Adrenal gland (tissue), 12 donors: Measurements from ENCODE around the gene RBBP7. TPM values are rescaled to one million over a fixed set of nuclear protein-coding genes. Genes with fewer than 3 reads are reported as not detected.

Experiments
- DNase-seq, 7 donors: peaks; one replicate each; pipeline ENCODE4 v3.0.0-alpha.2; 2019 to 2020
- H3K27ac ChIP-seq, 5 donors: fragments of 200-600 bp; sonication (generic) in 4 of 5; 1 replicate in 3 of 5; 2 replicates in 2 of 5; pipeline versions ENCODE4 v1.5.1 to v1.8.0; 2016 to 2020; ENCODE audit warnings: mild to moderate bottlenecking in 1 of 5
- H3K27me3 ChIP-seq: fragments of 200-600 bp; 2 replicates; pipeline ENCODE4 v1.8.0; 2021
- H3K36me3 ChIP-seq, 2 donors: fragments of 200-600 bp; replicated peaks in 1 of 2; 1 replicate in 1 of 2; 2 replicates in 1 of 2; pipeline versions ENCODE4 v1.5.1 to v1.8.0; 2018 to 2022
- H3K4me1 ChIP-seq, 2 donors: fragments of 200-600 bp; replicated peaks in 1 of 2; 1 replicate in 1 of 2; 2 replicates in 1 of 2; pipeline versions ENCODE4 v1.5.1 to v1.8.0; 2018 to 2021
- H3K4me3 ChIP-seq, 4 donors: fragments of 200-600 bp; sonication (generic) in 3 of 4; one replicate each; pipeline ENCODE4 v1.5.1; 2016 to 2018
- H3K9me3 ChIP-seq, 3 donors: fragments of 200-600 bp; sonication (generic) in 1 of 3; replicated peaks in 1 of 3; 1 replicate in 2 of 3; 2 replicates in 1 of 3; pipeline versions ENCODE4 v1.5.1 to v1.8.0; 2016 to 2021
- CTCF ChIP-seq, 6 experiments: fragments of 450-650 bp in 4 of 6; fragments of 200-600 bp in 2 of 6; sonication (generic) in 1 of 6; IDR thresholded peaks; 1 replicate in 5 of 6; 2 replicates in 1 of 6; pipeline versions ENCODE4 v1.5.1 to v1.8.0; 2016 to 2021; ENCODE audit warnings: antibody characterized with exemption in 6 of 6, mild to moderate bottlenecking in 2 of 6, moderate library complexity in 1 of 6
- POLR2A ChIP-seq, 2 donors: fragments of 450-650 bp; IDR thresholded peaks; one replicate each; pipeline ENCODE4 v1.6.1; 2017; ENCODE audit warnings: antibody characterized with exemption in 2 of 2, mild to moderate bottlenecking in 2 of 2, moderate library complexity in 1 of 2
- WGBS, 4 donors: extraction: QIAGEN DNeasy Blood & Tissue Kit in 2 of 4; methylation state at CpG; one replicate each; pipeline versions ENCODE4 v1.1.5 to v1.1.7; 2013 to 2017; 5-methylcytosine and 5-hydroxymethylcytosine counted together
- intact Hi-C, 2 donors: fragments of 100-400 bp; cut with DNase I; formaldehyde crosslinking; loops; one replicate each; pipeline versions ENCODE4 v1.14.1 to v1.15.0; 2022 to 2023
- polyA plus RNA-seq, 3 donors: library from polyadenylated mRNA; stranded (reverse); fragments of 200-250 nt in 2 of 3; fragments of 350-450 nt in 1 of 3; fragmentation: Illumina TruSeq in 1 of 3; extraction: RNeasy Lipid Tissue Mini Kit (QIAGEN cat#74804) in 1 of 3; gene quantifications; one replicate each; pipeline ENCODE4 v1.2.3, GENCODE V29; 2013 to 2014
- total RNA-seq, 9 donors: library from RNA; depleted of rRNA in 4 of 9; stranded (reverse); fragments of >200 nt in 4 of 9; fragments of 120-200 nt in 1 of 9; fragmentation: NEBNext Ultra II Directional in 1 of 9; extraction: Animal tissue kit (Norgen Biotek cat#: 25700) in 1 of 9; gene quantifications; one replicate each; pipeline versions ENCODE4 v1.1.0 to v1.2.4, GENCODE V29; 2013 to 2023
- donor health status: healthy with polysubstance abuse.
- donor health status: Bipolar disorder and iron deficiency.
- donor health status: DM: yes; HTN: yes; CAD: no.
- donor health status: DM: no; HTN: no; CAD: no.
- donor health status: DM: no; HTN: no; CAD: no.
- donor health status: DM: yes; HTN: yes; CAD: no.

Gene RBBP7
- total and polyA plus RNA-seq, 12 donors, result 175 to 1,639 (median 303) TPM

DNA sequence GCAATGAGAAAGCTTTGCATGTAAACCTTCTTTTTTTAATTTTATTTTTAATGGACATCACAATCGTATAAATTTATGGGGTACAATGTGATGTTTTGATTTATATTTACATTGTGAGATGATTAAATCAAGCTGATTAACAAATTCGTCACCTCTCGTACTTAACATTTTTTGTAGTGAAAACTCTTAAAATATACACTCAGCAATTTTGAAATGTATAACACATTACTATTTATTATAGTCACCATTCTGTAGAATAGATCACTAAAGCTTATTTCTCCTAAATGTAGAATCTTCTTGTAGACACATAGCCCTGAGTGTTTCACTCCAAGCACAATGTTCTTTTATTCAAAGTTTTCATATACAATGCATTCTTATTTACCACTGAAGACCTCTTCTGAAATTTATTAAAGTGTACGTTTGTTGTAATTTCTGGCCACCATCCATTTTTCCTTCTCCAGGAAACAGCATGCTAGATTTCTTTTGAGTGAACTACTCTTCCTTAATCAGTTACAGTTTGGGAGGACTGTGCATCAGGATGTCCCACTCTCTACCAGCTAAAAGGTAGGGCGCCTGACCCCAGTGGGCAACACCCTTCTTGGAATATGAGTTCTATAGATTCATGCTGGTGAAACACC, 4.4 kb upstream of the RBBP7 start:
- no peak for DNase-seq
- H3K36me3 ChIP-seq, result no peaks in the 10 kb centered on the region
- peaks cover 0 to 12% of the 10 kb centered on the region in 2 donors for H3K4me1 ChIP-seq
- H3K27ac ChIP-seq, result no peak overlapping the region
- H3K9me3 ChIP-seq, result no peaks in the 10 kb centered on the region
- 73 to 87% (median 81%) methylated on average over 5 of the region's 5 CpGs for WGBS, 4 donors
- no peak overlapping the region for H3K4me3 ChIP-seq
- TF ChIP-seq CTCF (IDR thresholded peaks at IDR 0.05) (no peak), POLR2A (IDR thresholded peaks at IDR 0.05) (no peak)
- intact Hi-C loops, result no loop called here
- peaks cover 16% of the 10 kb centered on the region for H3K27me3 ChIP-seq

GRCh38 chrX:16873106-16873505, 2.9 kb upstream of the RBBP7 start:
- H3K4me1 ChIP-seq, result peaks cover 6 to 22% of the 10 kb centered on the region in 2 donors
- WGBS, 4 donors, result 76 to 92% (median 84%) methylated on average over 8 of the region's 8 CpGs

DNA sequence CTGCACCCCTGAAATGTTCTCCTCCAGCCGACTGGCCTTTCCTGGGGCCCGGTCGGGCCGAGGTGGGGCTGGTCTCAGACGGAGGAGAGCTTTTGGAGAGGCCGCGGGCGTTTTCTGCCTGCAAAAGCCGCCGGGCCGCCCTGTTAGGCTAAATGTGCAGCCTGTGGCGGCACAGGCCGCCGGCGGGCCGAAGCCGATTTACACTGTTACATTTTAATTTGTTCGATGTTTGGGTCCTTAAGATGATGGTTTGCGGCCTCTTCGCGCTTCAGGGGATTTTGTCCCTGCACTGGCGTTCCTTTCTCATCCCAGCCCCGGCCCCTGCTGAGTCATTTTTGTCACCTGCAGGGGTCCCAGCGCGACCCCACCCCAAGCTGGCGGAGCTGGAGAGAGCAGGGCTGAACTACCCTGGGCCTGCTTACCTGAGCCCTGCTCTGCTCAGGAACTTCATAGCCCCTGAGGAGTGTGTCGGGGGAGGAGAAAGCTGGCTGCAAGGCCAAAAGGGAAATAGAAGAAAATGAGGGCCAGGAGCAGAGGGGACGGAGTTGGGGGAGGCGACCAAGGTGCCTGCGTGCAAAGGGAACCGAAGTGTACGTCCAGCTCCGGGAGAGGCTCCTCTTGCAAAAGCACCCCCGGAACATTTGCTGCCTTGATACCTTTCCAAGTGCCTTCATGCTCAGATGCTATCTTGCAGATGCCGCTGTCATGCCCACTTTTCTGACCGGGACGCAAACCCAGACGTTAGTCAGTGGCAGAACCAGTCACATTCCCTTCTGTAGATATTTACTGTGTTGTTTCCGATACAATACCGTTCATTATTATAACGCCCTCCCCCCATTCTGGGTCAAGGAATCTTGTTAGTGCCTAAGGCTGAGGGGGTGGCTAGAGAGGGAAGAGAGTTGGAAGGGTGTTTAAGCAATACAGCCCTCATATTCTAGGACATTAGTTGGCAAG, 977 bp upstream of the RBBP7 start:
- Histone ChIP-seq H3K36me3 (no peaks in the 10 kb centered on the region), H3K9me3 (no peaks in the 10 kb centered on the region), H3K4me1 (peaks cover 10 to 29% of the 10 kb centered on the region in 2 donors), H3K27me3 (peaks cover 6% of the 10 kb centered on the region), H3K4me3 (peak overlapping the region in 2 of 4 donors; percentile 15 to 65), H3K27ac (peak overlapping the region; percentile 54 to 90 (median 85))
- TF ChIP-seq POLR2A (IDR thresholded peaks at IDR 0.05), result peak in 1 of 2 donors; percentile 2
- TF ChIP-seq CTCF (IDR thresholded peaks at IDR 0.05), result no peak
- intact Hi-C loops, result no loop called here
- WGBS, 4 donors, result 2 to 25% (median 13%) methylated on average over 10 to 41 of the region's 41 CpGs
- DNase-seq, result peak in 5 of 7 donors; percentile 30 to 56 (median 45)

More at GRCh38 chrX:16873106-16873505, 2.9 kb upstream of the RBBP7 start:
- TF ChIP-seq CTCF (IDR thresholded peaks at IDR 0.05) (no peak), POLR2A (IDR thresholded peaks at IDR 0.05) (no peak)
- H3K4me3 ChIP-seq, result no peak overlapping the region
- H3K36me3 ChIP-seq, result no peaks in the 10 kb centered on the region
- H3K9me3 ChIP-seq, result no peaks in the 10 kb centered on the region
- intact Hi-C loops, result no loop called here
- H3K27me3 ChIP-seq, result peaks cover 6% of the 10 kb centered on the region
- H3K27ac ChIP-seq, result no peak overlapping the region
- DNase-seq, result no peak

DNA sequence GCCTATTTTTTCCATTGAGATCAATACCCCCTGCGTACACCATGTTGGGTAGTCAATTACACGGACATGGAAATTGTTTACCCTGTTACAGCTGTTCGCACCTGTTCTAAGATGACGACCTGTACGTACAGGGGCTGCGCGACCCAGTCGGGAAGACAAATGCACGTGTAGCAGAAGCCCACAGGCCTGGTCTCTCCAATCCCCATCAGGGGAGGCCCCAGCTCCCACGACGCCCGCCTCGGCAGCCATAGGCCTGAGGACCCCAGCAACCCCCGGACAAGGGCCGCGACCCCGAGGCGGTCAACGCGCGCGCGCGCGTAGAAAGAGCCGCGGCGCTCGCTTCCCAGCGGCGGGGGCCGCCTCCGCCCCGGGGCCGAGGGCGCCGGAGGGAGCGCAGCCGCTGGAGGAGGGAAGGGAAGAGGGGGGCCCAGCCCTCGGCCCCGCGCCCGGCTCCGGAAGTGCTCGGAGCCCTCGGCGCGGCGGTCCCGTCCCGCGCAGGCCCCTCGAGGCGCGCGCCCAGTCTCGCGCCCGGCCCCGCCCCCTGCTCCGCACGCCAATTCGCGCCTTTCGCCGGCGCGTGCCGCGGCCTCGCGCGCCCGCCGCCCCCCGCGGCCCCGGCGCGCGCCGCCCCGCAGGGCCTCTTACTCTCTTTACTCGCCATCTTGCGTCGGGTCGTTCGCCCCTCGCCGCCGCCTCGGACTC, 618 bp downstream of the RBBP7 start:
- Histone ChIP-seq H3K4me3 (peak overlapping the region in 3 of 4 donors; percentile 40 to 65 (median 51)), H3K27me3 (peaks cover 6% of the 10 kb centered on the region), H3K9me3 (no peaks in the 10 kb centered on the region), H3K36me3 (no peaks in the 10 kb centered on the region), H3K27ac (peak overlapping the region in 4 of 5 donors; percentile 76 to 94 (median 86)), H3K4me1 (peaks cover 10 to 37% of the 10 kb centered on the region in 2 donors)
- DNase-seq, result peak in 4 of 7 donors; percentile 33 to 44 (median 36)
- intact Hi-C loops, result no loop called here
- WGBS, 4 donors, result 0 to 25% (median 6%) methylated on average over 3 to 58 of the region's 92 CpGs
- no peak for TF ChIP-seq POLR2A (IDR thresholded peaks at IDR 0.05)
